GM12878 (cell line): Measurements from ENCODE around the gene SLC38A7. TPM values are rescaled to one million over a fixed set of nuclear protein-coding genes. Genes with fewer than 3 reads are reported as not detected.

Experiments used
- ATAC-seq: fragments of 200-7000 bp; cut with Tn5 transposase; 3 replicates; pipeline ENCODE4 v1.9.1; 2020; ENCODE audit warnings: mild to moderate bottlenecking, moderate library complexity
- BruUV-seq: library from RNA; stranded (reverse); fragments of 400-500 nt; replicated peaks from 2 replicates; lab custom pipeline; 2021; lab: Mats Ljungman, UMichigan
- CTCF ChIA-PET: fragments of 300-600 bp; sonication (Branson Sonifier 250); formaldehyde crosslinking; extraction: SDS; loops from one replicate; lab custom pipeline; 2021; ENCODE audit warnings: inconsistent platforms; lab: Yijun Ruan, JAX
- POLR2A ChIA-PET: fragments of 350-600 bp; formaldehyde crosslinking; extraction: SDS; loops from one replicate; lab custom pipeline; 2021; ENCODE audit warnings: inconsistent platforms; lab: Charles Lee
- RAD21 ChIA-PET: fragments of 300-600 bp; sonication (Branson Sonifier 250); formaldehyde crosslinking; loops from one replicate; lab custom pipeline; 2023; ENCODE audit warnings: antibody characterized with exemption; ENCODE audit not compliant: unreplicated experiment; lab: Charles Lee
- SMC1A ChIA-PET: fragments of 300-600 bp; sonication (Branson Sonifier 250); formaldehyde crosslinking; loops from one replicate; lab custom pipeline; 2023; ENCODE audit not compliant: unreplicated experiment, uncharacterized antibody; lab: Charles Lee
- DNase-seq: peaks from one replicate; pipeline ENCODE4 v3.0.0-alpha.2; 2011; ENCODE audit warnings: low read depth, low spot score
- FAIRE-seq: peaks from 3 replicates; lab custom pipeline; 2011; peaks lifted over from hg19 to GRCh38; lab: Jason Lieb, UNC
- H2AFZ ChIP-seq: 2 replicates; pipeline ENCODE4 v1.6.0; 2011; ENCODE audit warnings: low read depth, low read length, control low read depth; ENCODE audit not compliant: control insufficient read depth
- H3K27ac ChIP-seq: 2 replicates; pipeline ENCODE4 v1.5.1; 2011; ENCODE audit warnings: control low read depth; ENCODE audit not compliant: control insufficient read depth, insufficient read depth
- H3K27me3 ChIP-seq, 2 experiments: replicated peaks in 1 of 2; 2 replicates each; pipeline versions ENCODE4 v1.6.0 to v1.6.1; 2011; ENCODE audit warnings: low read length in 1 of 2; ENCODE audit not compliant: control insufficient read depth in 2 of 2, insufficient read depth in 2 of 2
- H3K36me3 ChIP-seq, 2 experiments: 2 replicates each; pipeline ENCODE4 v1.5.1; 2011; ENCODE audit warnings: low read length in 1 of 2; ENCODE audit not compliant: control insufficient read depth in 2 of 2, insufficient read depth in 2 of 2
- H3K4me1 ChIP-seq: 2 replicates; pipeline ENCODE4 v1.6.1; 2011; ENCODE audit warnings: mild to moderate bottlenecking, low read length, moderate library complexity, mixed read lengths; ENCODE audit not compliant: control insufficient read depth, insufficient read depth
- H3K4me2 ChIP-seq: 2 replicates; pipeline ENCODE4 v1.6.0; 2011; ENCODE audit warnings: control low read depth; ENCODE audit not compliant: control insufficient read depth, insufficient read depth
- H3K4me3 ChIP-seq: fragments of 200-600 bp; sonication (generic); 2 replicates; pipeline ENCODE4 v1.5.1; 2016
- H3K79me2 ChIP-seq: 2 replicates; pipeline ENCODE4 v1.6.0; 2011; ENCODE audit warnings: low read length; ENCODE audit not compliant: control insufficient read depth, insufficient read depth
- H3K9ac ChIP-seq: 2 replicates; pipeline ENCODE4 v1.8.0; 2011; ENCODE audit warnings: low read length, control low read depth, mixed read lengths; ENCODE audit not compliant: control insufficient read depth, insufficient read depth
- H3K9me3 ChIP-seq: replicated peaks from 3 replicates; pipeline ENCODE4 v1.5.1; 2011; ENCODE audit warnings: mild to moderate bottlenecking, low read length; ENCODE audit not compliant: control insufficient read depth, insufficient read depth
- H4K20me1 ChIP-seq: 2 replicates; pipeline ENCODE4 v1.6.0; 2011; ENCODE audit not compliant: control insufficient read depth, insufficient read depth
- BACH1 ChIP-seq: fragments of 450-650 bp; IDR thresholded peaks from 2 replicates; pipeline ENCODE4 v1.6.1; 2017; ENCODE audit warnings: mild to moderate bottlenecking, borderline replicate concordance
- CREM ChIP-seq: IDR thresholded peaks from 2 replicates; pipeline ENCODE4 v1.6.1; 2014; ENCODE audit warnings: antibody characterized with exemption, low read depth
- KAT2A ChIP-seq: conservative IDR thresholded peaks from 2 replicates; pipeline ENCODE4 v1.6.1; 2011; ENCODE audit warnings: low read depth, low read length; ENCODE audit not compliant: control insufficient read depth
- RAD21 ChIP-seq: IDR thresholded peaks from 2 replicates; pipeline ENCODE4 v1.6.1; 2011; ENCODE audit warnings: mild to moderate bottlenecking, low read depth, low read length, moderate library complexity; ENCODE audit not compliant: insufficient read depth
- RFX5 ChIP-seq: IDR thresholded peaks from 2 replicates; pipeline ENCODE4 v1.6.1; 2011; ENCODE audit warnings: low read depth, low read length, improper control_type of control experiment
- ZZZ3 ChIP-seq: IDR thresholded peaks from 2 replicates; pipeline ENCODE4 v1.6.1; 2011; ENCODE audit warnings: low read depth; ENCODE audit not compliant: control insufficient read depth, insufficient read length
- WGBS: methylation state at CpG from one replicate; pipeline ENCODE4 v1.1.6; 2016; ENCODE audit warnings: low lambda C conversion rate; ENCODE audit not compliant: insufficient replicate concordance, insufficient coverage; ENCODE audit errors: missing lambda C conversion rate; 5-methylcytosine and 5-hydroxymethylcytosine counted together
- in situ Hi-C: fragments of 300-500 bp; cut with MboI; formaldehyde crosslinking; loops from 9 replicates; pipeline ENCODE4 v1.14.3; 2018; ENCODE audit warnings: mixed read lengths
- intact Hi-C: fragments of 100-400 bp; cut with micrococcal nuclease; formaldehyde crosslinking; loops from one replicate; pipeline ENCODE4 v1.14.2; 2022; ENCODE audit not compliant: unreplicated experiment
- polyA plus RNA-seq, 11 experiments: library from polyadenylated mRNA; depleted of rRNA in 4 of 11; unstranded in 6 of 11; stranded (reverse) in 5 of 11; fragments of >200 nt; fragmentation: Nextera tagmentation in 4 of 11; fragmentation: Illumina TruSeq in 1 of 11; extraction: Ambion mirVana in 4 of 11; extraction: Trizol in 1 of 11; gene quantifications; 1 replicate in 1 of 11; 2 replicates in 10 of 11; pipeline versions ENCODE4 v1.2.1 to v1.2.3, GENCODE V29; 2011 to 2016; ENCODE audit warnings: inconsistent platforms in 2 of 11, missing spikeins in 2 of 11, low read depth in 1 of 11
- total RNA-seq, 4 experiments: library from RNA; depleted of rRNA in 3 of 4; stranded (reverse); fragments of >200 nt in 3 of 4; fragmentation: Illumina TruSeq in 1 of 4; extraction: Trizol in 1 of 4; gene quantifications; 2 replicates each; pipeline versions ENCODE4 v1.2.1 to v1.2.3, GENCODE V29; 2013 to 2021
- TF ChIP-seq, protein P1 (sequence below), 3 experiments: IDR thresholded peaks in 2 of 3; conservative IDR thresholded peaks in 1 of 3; 2 replicates each; pipeline ENCODE4 v1.5.1; 2011; ENCODE audit warnings: low read depth in 3 of 3, low read length in 3 of 3, mild to moderate bottlenecking in 3 of 3, control low read depth in 2 of 3, moderate library complexity in 2 of 3, inconsistent platforms in 1 of 3, mixed read lengths in 1 of 3; ENCODE audit not compliant: control insufficient read depth in 2 of 3, insufficient read depth in 1 of 3; ENCODE audit errors: extremely low read depth in 1 of 3
- TF ChIP-seq, protein P2 (sequence below): fragments of 450-650 bp; IDR thresholded peaks from 2 replicates; pipeline ENCODE4 v1.6.1; 2017; ENCODE audit warnings: borderline replicate concordance
- TF ChIP-seq, protein P3 (sequence below): fragments of 450-650 bp; IDR thresholded peaks from 2 replicates; pipeline ENCODE4 v1.6.1; 2016; ENCODE audit warnings: mild to moderate bottlenecking, moderate library complexity, borderline replicate concordance

Gene SLC38A7
- total and polyA plus RNA-seq, 10 of the 15 experiments (the other 5 are each of a cell fraction or from before 2014, with no cell fraction given): 1.4 to 7.8 (median 4.7) TPM

DNA sequence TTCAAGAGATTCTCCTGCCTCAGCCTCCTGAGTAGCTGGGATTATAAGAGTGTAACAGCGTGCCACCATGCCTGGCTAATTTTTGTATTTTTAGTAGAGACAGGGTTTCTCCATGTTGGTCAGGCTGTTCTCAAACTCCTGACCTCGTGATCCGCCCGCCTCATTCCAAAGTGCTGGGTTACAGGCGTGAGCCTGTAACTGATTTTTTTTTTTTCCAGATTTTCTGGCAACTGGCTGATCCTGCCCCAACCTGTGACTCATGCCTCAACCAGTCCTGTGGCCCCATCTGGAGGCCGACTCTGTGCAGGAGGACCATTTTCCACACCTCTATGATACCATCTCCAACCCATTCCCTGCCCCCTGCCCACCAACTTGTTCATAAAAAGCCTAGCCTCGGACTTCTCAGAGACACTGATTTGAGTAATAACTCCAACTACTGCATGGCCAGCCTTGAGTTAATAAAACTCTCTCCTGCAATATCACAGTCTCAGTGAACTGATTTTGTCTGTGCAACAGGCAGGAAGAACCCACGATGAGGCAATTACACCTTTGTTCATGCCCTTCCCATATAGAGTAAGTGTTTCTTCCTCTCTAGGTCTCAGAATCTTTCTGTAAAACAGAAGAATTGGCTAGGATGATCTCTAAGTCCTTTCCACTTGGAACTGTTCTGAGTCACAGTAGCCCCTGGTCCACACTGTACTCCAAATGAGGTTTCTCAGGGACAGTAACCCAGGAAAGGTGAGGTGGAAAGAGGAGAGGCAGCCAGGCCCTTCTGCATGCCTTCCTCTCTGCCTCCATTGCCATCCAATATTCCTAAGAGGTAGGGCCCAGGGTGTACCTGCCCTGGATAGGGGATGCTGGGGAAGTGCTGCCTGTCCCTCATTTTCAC lies 46.2 kb downstream of the SLC38A7 start:
- H3K4me1 ChIP-seq: no peaks in the 10 kb centered on the region
- no peaks in the 10 kb centered on the region for H4K20me1 ChIP-seq
- H3K9me3 ChIP-seq: no peaks in the 10 kb centered on the region
- no peak overlapping the region for H3K9ac ChIP-seq
- SMC1A ChIA-PET: interaction anchor here (0.7 kb wide), 1 partner anchor 50 kb away, joined by 3 read pairs; no protein-coding TSS in a partner anchor
- H3K27ac ChIP-seq: no peak overlapping the region
- WGBS: 47% methylated on average over 8 of the region's 8 CpGs
- H3K4me2 ChIP-seq: no peak overlapping the region
- H3K79me2 ChIP-seq: no peaks in the 10 kb centered on the region
- no TSS peak for BruUV-seq
- H3K4me3 ChIP-seq: no peak overlapping the region
- CTCF ChIA-PET: no interaction called here
- FAIRE-seq (no peak), DNase-seq (no peak), ATAC-seq (peak; percentile 60; the same call in 2 of the 3 replicates)
- in situ Hi-C loops: loop anchor here (10.0 kb wide), 1 partner anchor 244 kb away; the partner anchor contains the start of gene GINS3
- intact Hi-C loops: no loop called here
- H3K27me3 ChIP-seq: no peaks in the 10 kb centered on the region; a peak in 1 of 4 replicates
- no peaks in the 10 kb centered on the region for H3K36me3 ChIP-seq
- POLR2A ChIA-PET: no interaction called here
- RAD21 ChIA-PET: no interaction called here
- H2AFZ ChIP-seq: no peak overlapping the region
- no peak for TF ChIP-seq RFX5
- no peak for TF ChIP-seq BACH1
- TF ChIP-seq, protein P1, sequence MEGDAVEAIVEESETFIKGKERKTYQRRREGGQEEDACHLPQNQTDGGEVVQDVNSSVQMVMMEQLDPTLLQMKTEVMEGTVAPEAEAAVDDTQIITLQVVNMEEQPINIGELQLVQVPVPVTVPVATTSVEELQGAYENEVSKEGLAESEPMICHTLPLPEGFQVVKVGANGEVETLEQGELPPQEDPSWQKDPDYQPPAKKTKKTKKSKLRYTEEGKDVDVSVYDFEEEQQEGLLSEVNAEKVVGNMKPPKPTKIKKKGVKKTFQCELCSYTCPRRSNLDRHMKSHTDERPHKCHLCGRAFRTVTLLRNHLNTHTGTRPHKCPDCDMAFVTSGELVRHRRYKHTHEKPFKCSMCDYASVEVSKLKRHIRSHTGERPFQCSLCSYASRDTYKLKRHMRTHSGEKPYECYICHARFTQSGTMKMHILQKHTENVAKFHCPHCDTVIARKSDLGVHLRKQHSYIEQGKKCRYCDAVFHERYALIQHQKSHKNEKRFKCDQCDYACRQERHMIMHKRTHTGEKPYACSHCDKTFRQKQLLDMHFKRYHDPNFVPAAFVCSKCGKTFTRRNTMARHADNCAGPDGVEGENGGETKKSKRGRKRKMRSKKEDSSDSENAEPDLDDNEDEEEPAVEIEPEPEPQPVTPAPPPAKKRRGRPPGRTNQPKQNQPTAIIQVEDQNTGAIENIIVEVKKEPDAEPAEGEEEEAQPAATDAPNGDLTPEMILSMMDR (IDR thresholded peaks at IDR 0.05 in 2 of 3, conservative IDR thresholded peaks at IDR 0.05 in 1 of 3; ENCODE audit: control insufficient read depth in 2 of 3, extremely low read depth in 1 of 3, insufficient read depth in 1 of 3, low read depth in 3 of 3, low read length in 3 of 3): peak in 2 of 3 experiments; percentile 22 to 42; a peak in 3 of 6 replicates
- peak; percentile 30; the same call in 1 of the 2 replicates for TF ChIP-seq RAD21
- no peak for TF ChIP-seq KAT2A
- TF ChIP-seq CREM: no peak
- TF ChIP-seq, protein P2, sequence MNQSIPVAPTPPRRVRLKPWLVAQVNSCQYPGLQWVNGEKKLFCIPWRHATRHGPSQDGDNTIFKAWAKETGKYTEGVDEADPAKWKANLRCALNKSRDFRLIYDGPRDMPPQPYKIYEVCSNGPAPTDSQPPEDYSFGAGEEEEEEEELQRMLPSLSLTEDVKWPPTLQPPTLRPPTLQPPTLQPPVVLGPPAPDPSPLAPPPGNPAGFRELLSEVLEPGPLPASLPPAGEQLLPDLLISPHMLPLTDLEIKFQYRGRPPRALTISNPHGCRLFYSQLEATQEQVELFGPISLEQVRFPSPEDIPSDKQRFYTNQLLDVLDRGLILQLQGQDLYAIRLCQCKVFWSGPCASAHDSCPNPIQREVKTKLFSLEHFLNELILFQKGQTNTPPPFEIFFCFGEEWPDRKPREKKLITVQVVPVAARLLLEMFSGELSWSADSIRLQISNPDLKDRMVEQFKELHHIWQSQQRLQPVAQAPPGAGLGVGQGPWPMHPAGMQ: no peak
- TF ChIP-seq, protein P3, sequence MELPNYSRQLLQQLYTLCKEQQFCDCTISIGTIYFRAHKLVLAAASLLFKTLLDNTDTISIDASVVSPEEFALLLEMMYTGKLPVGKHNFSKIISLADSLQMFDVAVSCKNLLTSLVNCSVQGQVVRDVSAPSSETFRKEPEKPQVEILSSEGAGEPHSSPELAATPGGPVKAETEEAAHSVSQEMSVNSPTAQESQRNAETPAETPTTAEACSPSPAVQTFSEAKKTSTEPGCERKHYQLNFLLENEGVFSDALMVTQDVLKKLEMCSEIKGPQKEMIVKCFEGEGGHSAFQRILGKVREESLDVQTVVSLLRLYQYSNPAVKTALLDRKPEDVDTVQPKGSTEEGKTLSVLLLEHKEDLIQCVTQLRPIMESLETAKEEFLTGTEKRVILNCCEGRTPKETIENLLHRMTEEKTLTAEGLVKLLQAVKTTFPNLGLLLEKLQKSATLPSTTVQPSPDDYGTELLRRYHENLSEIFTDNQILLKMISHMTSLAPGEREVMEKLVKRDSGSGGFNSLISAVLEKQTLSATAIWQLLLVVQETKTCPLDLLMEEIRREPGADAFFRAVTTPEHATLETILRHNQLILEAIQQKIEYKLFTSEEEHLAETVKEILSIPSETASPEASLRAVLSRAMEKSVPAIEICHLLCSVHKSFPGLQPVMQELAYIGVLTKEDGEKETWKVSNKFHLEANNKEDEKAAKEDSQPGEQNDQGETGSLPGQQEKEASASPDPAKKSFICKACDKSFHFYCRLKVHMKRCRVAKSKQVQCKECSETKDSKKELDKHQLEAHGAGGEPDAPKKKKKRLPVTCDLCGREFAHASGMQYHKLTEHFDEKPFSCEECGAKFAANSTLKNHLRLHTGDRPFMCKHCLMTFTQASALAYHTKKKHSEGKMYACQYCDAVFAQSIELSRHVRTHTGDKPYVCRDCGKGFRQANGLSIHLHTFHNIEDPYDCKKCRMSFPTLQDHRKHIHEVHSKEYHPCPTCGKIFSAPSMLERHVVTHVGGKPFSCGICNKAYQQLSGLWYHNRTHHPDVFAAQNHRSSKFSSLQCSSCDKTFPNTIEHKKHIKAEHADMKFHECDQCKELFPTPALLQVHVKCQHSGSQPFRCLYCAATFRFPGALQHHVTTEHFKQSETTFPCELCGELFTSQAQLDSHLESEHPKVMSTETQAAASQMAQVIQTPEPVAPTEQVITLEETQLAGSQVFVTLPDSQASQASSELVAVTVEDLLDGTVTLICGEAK: no peak
- no peak for TF ChIP-seq ZZZ3
